ENCODE data around the gene FLT4. TPM values are rescaled to one million over a fixed set of nuclear protein-coding genes. Genes with fewer than 3 reads are reported as not detected.

The FLT4 gene
- total and polyA plus RNA-seq, 9 donors: 3.3 to 18.5 (median 7.0) TPM

DNA sequence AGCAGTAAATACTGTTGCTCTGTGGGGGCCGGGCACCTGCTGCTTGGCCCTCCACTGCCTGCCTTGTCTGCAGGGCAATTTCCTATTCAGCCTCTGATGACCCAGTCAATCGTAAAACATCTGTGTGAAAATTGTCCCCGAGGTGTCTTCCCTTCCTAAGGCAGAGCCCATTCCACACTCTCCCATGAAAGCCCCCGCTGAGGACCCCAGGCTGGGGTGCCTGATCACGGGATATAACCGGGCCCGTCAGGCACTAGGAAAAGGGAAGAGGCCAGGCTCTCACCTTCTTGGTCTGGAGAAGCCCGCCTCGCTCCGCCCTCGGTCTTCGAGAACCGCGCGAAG lies 30.9 kb downstream of the FLT4 start:
- 10 to 19% (median 13%) methylated on average over 13 to 15 of the region's 15 CpGs for WGBS, 3 donors
- TF ChIP-seq, protein P1, sequence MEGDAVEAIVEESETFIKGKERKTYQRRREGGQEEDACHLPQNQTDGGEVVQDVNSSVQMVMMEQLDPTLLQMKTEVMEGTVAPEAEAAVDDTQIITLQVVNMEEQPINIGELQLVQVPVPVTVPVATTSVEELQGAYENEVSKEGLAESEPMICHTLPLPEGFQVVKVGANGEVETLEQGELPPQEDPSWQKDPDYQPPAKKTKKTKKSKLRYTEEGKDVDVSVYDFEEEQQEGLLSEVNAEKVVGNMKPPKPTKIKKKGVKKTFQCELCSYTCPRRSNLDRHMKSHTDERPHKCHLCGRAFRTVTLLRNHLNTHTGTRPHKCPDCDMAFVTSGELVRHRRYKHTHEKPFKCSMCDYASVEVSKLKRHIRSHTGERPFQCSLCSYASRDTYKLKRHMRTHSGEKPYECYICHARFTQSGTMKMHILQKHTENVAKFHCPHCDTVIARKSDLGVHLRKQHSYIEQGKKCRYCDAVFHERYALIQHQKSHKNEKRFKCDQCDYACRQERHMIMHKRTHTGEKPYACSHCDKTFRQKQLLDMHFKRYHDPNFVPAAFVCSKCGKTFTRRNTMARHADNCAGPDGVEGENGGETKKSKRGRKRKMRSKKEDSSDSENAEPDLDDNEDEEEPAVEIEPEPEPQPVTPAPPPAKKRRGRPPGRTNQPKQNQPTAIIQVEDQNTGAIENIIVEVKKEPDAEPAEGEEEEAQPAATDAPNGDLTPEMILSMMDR (IDR thresholded peaks at IDR 0.05): no peak
- TF ChIP-seq POLR2A (IDR thresholded peaks at IDR 0.05) (no peak), EP300 (IDR thresholded peaks at IDR 0.05) (no peak)
- DNase-seq: no peak
- Histone ChIP-seq H3K36me3 (no peaks in the 10 kb centered on the region), H3K27me3 (no peaks in the 10 kb centered on the region), H3K4me1 (ENCODE audit: insufficient read depth) (no peaks in the 10 kb centered on the region), H3K9me3 (no peaks in the 10 kb centered on the region), H3K27ac (no peak overlapping the region), H3K4me3 (no peak overlapping the region)
- intact Hi-C loops (cut with DNase I): no loop called here

DNA sequence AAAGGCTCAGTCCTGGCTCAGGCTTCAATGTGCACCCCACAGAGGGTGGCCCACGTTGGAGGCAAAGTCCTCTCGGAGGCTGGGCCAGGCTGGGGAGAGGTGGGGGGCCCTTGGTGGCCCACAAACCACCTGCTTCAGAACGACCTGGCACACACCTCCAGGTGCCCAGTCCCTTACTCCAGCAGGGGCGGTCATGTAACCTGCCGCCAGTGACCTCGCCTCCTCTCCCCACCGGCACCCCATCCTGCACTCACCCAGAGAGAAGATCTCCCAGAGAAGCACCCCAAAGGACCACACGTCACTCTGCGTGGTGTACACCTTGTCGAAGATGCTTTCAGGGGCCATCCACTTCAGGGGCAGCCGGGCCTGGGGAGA lies 35.6 kb downstream of the FLT4 start:
- DNase-seq: no peak
- Histone ChIP-seq H3K9me3 (no peaks in the 10 kb centered on the region), H3K27me3 (no peaks in the 10 kb centered on the region), H3K27ac (no peak overlapping the region), H3K4me1 (ENCODE audit: insufficient read depth) (no peaks in the 10 kb centered on the region), H3K36me3 (no peaks in the 10 kb centered on the region), H3K4me3 (no peak overlapping the region)
- 77 to 82% (median 80%) methylated on average over 11 of the region's 11 CpGs for WGBS, 3 donors
- intact Hi-C loops (cut with DNase I): no loop called here
- TF ChIP-seq POLR2A (IDR thresholded peaks at IDR 0.05) (no peak), EP300 (IDR thresholded peaks at IDR 0.05) (no peak)
- TF ChIP-seq, protein P1 (IDR thresholded peaks at IDR 0.05): no peak

DNA sequence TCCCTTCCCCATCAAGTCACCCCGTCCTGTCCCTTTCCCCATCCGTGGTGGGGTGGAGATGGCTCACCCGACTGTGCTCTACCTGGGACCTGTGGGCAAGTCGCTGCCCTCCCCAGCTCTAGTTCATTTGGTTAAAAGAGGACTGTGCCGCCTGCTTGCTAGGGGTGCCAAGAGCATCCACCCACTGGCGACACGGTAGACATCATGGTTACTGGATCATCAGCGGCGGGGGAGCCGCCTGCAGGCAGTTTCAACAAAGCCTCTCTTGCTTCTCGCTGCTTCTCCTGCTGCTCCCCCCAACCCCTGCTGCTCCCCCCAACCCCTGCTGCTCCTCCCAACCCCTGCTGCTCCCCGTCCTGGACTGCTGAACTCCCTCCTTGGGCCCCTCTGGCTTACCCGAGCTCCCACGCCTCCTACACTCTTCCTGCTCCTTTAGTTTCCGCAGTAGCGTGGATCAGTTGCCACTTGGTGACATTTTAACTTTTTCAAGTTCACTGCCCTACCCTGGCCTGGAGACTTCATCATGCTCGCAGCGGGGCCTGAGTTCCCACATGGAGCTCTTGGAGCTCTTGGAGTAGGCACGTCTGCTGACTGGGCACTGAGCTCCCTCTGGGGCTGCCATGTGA lies 36.1 kb downstream of the FLT4 start:
- Histone ChIP-seq H3K9me3 (no peaks in the 10 kb centered on the region), H3K4me1 (ENCODE audit: insufficient read depth) (no peaks in the 10 kb centered on the region), H3K27ac (no peak overlapping the region), H3K36me3 (no peaks in the 10 kb centered on the region), H3K27me3 (no peaks in the 10 kb centered on the region), H3K4me3 (no peak overlapping the region)
- DNase-seq: no peak
- TF ChIP-seq, protein P1 (IDR thresholded peaks at IDR 0.05): no peak
- TF ChIP-seq EP300 (IDR thresholded peaks at IDR 0.05) (no peak), POLR2A (IDR thresholded peaks at IDR 0.05) (no peak)
- 55 to 65% (median 63%) methylated on average over 18 to 19 of the region's 19 CpGs for WGBS, 3 donors
- intact Hi-C loops (cut with DNase I): no loop called here

DNA sequence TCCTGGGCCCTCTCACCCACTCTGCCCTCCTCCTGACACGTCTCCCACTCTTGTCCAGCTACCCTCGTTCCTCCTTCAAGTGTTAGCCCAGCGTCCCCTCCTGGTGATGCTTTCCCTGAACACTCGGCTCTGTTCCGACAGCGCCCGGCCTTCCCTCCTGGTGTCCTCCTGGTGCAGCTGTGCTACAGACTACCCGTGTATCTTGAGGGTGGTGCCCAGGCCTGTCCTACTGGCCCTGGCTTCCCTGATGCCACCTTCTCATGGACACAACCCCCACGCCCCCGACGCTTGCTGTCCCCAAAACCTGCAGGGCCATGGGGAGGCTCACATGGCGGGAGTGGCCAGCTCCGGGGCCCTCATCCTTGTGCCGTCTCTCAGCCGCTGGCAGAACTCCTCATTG lies 36.7 kb downstream of the FLT4 start:
- 85 to 89% (median 86%) methylated on average over 15 of the region's 15 CpGs for WGBS, 3 donors
- no peaks in the 10 kb centered on the region for H3K27me3 ChIP-seq
- H3K27ac ChIP-seq: no peak overlapping the region
- intact Hi-C loops (cut with DNase I): no loop called here
- no peaks in the 10 kb centered on the region for H3K4me1 ChIP-seq (ENCODE audit: insufficient read depth)
- DNase-seq: no peak
- TF ChIP-seq EP300 (IDR thresholded peaks at IDR 0.05) (no peak), POLR2A (IDR thresholded peaks at IDR 0.05) (no peak)
- TF ChIP-seq, protein P1 (IDR thresholded peaks at IDR 0.05): no peak
- H3K36me3 ChIP-seq: no peaks in the 10 kb centered on the region
- H3K4me3 ChIP-seq: no peak overlapping the region
- H3K9me3 ChIP-seq: no peaks in the 10 kb centered on the region

Data from ovary (tissue), 9 donors.